ENCODE measurements around the gene WDR90.

DNA sequence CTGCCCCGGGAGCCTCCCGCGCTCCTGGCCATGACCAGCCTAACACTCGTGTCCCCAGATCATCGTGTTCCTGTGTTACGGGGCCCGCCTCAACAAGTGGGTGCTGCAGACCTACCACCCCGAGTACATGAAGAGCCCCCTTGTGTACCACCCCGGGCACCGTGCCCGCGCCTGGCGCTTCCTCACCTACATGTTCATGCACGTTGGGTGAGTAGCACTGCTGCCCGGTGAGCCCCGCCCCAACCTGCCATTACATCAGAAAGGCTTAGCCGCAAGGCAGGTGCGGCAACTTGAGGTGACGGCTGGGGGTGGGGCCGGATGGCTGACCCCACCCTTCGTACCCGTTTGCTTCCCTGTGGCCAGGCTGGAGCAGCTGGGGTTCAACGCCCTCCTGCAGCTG is 27.7 kb downstream of the WDR90 start:
- TF ChIP-seq EZH2 (IDR thresholded peaks at IDR 0.05; ENCODE audit: low read length): no peak
- TF ChIP-seq, protein P1, sequence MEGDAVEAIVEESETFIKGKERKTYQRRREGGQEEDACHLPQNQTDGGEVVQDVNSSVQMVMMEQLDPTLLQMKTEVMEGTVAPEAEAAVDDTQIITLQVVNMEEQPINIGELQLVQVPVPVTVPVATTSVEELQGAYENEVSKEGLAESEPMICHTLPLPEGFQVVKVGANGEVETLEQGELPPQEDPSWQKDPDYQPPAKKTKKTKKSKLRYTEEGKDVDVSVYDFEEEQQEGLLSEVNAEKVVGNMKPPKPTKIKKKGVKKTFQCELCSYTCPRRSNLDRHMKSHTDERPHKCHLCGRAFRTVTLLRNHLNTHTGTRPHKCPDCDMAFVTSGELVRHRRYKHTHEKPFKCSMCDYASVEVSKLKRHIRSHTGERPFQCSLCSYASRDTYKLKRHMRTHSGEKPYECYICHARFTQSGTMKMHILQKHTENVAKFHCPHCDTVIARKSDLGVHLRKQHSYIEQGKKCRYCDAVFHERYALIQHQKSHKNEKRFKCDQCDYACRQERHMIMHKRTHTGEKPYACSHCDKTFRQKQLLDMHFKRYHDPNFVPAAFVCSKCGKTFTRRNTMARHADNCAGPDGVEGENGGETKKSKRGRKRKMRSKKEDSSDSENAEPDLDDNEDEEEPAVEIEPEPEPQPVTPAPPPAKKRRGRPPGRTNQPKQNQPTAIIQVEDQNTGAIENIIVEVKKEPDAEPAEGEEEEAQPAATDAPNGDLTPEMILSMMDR (optimal IDR thresholded peaks at IDR 0.05 in 1 of 3, IDR thresholded peaks at IDR 0.05 in 1 of 3, conservative IDR thresholded peaks at IDR 0.05 in 1 of 3; ENCODE audit: extremely low read depth in 1 of 3, insufficient read depth in 2 of 3, low read length in 3 of 3): no peak

Measured in keratinocyte (primary cell).